H1 (cell line): ENCODE results near the gene AGAP1. TPM values are rescaled to one million over a fixed set of nuclear protein-coding genes. Genes with fewer than 3 reads are reported as not detected.

ENCODE experiments used
- CTCF ChIA-PET: fragments of 300-600 bp; sonication (Branson Sonifier 250); formaldehyde crosslinking; loops from one replicate; lab custom pipeline; 2021; ENCODE audit not compliant: partially characterized antibody; lab: Charles Lee
- POLR2A ChIA-PET: fragments of 300-600 bp; sonication (Branson Sonifier 250); formaldehyde crosslinking; loops from one replicate; lab custom pipeline; 2021; ENCODE audit warnings: inconsistent platforms; ENCODE audit not compliant: partially characterized antibody; lab: Charles Lee
- DNase-seq, 2 experiments: peaks; one replicate each; pipeline versions ENCODE4 v3.0.0 to v3.0.0-alpha.2; 2010 to 2022; ENCODE audit warnings: low spot score in 2 of 2, low read depth in 1 of 2, mixed read lengths in 1 of 2
- FAIRE-seq: peaks from 2 replicates; lab custom pipeline; 2011; peaks lifted over from hg19 to GRCh38; lab: Jason Lieb, UNC
- H2AFZ ChIP-seq: 2 replicates; pipeline ENCODE4 v1.8.1; 2012; ENCODE audit warnings: low read length, inconsistent platforms
- H2AK5ac ChIP-seq: 2 replicates; pipeline ENCODE4 v1.6.1; 2013; ENCODE audit warnings: low read depth, low read length
- H2BK120ac ChIP-seq: replicated peaks from 2 replicates; pipeline ENCODE3; 2013; ENCODE audit warnings: low read depth, low read length, inconsistent platforms
- H2BK12ac ChIP-seq: 2 replicates; pipeline ENCODE4 v1.6.1; 2013; ENCODE audit warnings: low read depth, low read length
- H2BK15ac ChIP-seq: 2 replicates; pipeline ENCODE4 v1.6.1; 2013; ENCODE audit warnings: low read length
- H2BK20ac ChIP-seq: 2 replicates; pipeline ENCODE4 v1.6.1; 2013; ENCODE audit warnings: low read length
- H2BK5ac ChIP-seq: 2 replicates; pipeline ENCODE4 v1.6.1; 2013; ENCODE audit warnings: low read depth, low read length
- H3K14ac ChIP-seq: 2 replicates; pipeline ENCODE4 v1.6.1; 2013; ENCODE audit warnings: inconsistent platforms; ENCODE audit not compliant: insufficient read length
- H3K18ac ChIP-seq: 2 replicates; pipeline ENCODE4 v1.6.1; 2013; ENCODE audit warnings: low read length; ENCODE audit errors: extremely low read depth
- H3K23ac ChIP-seq: 2 replicates; pipeline ENCODE4 v1.6.1; 2013; ENCODE audit warnings: inconsistent platforms; ENCODE audit not compliant: insufficient read length
- H3K23me2 ChIP-seq: 2 replicates; pipeline ENCODE4 v1.6.1; 2013; ENCODE audit warnings: low read depth, low read length
- H3K27ac ChIP-seq: 2 replicates; pipeline ENCODE4 v1.6.1; 2011; ENCODE audit warnings: low read depth, low read length, inconsistent platforms
- H3K27me3 ChIP-seq, 4 experiments: replicated peaks in 1 of 4; 1 replicate in 1 of 4; 2 replicates in 3 of 4; pipeline versions ENCODE4 v1.6.1 to v1.8.1; 2011 to 2013; ENCODE audit warnings: low read length in 3 of 4, mild to moderate bottlenecking in 3 of 4, inconsistent platforms in 2 of 4, mixed read lengths in 2 of 4, moderate library complexity in 1 of 4; ENCODE audit not compliant: control insufficient read depth in 3 of 4, insufficient read depth in 3 of 4; ENCODE audit errors: extremely low read depth in 1 of 4
- H3K36me3 ChIP-seq, 4 experiments: 2 replicates each; pipeline versions ENCODE4 v1.6.1 to v1.8.1; 2011 to 2013; ENCODE audit warnings: mild to moderate bottlenecking in 4 of 4, low read length in 3 of 4, moderate library complexity in 2 of 4, control low read depth in 1 of 4, inconsistent platforms in 1 of 4; ENCODE audit not compliant: insufficient read depth in 4 of 4, control insufficient read depth in 2 of 4
- H3K4ac ChIP-seq: replicated peaks from 2 replicates; pipeline ENCODE3; 2013; ENCODE audit warnings: low read length, low read depth, mixed read lengths, inconsistent platforms; ENCODE audit not compliant: insufficient read length
- H3K4me1 ChIP-seq, 4 experiments: replicated peaks in 1 of 4; 1 replicate in 1 of 4; 2 replicates in 3 of 4; pipeline versions ENCODE4 v1.6.1 to v1.8.1; 2011 to 2013; ENCODE audit warnings: low read length in 3 of 4, inconsistent platforms in 2 of 4, mixed read lengths in 1 of 4; ENCODE audit not compliant: insufficient read depth in 4 of 4, control insufficient read depth in 3 of 4
- H3K4me2 ChIP-seq, 2 experiments: 2 replicates each; pipeline versions ENCODE4 v1.6.1 to v1.8.1; 2011 to 2013; ENCODE audit warnings: low read depth in 2 of 2, low read length in 2 of 2, control low read depth in 1 of 2, inconsistent platforms in 1 of 2, mild to moderate bottlenecking in 1 of 2; ENCODE audit not compliant: insufficient read depth in 1 of 2
- H3K4me3 ChIP-seq, 4 experiments: fragments of 200-600, 300-600 bp in 1 of 4; sonication (generic), shearing (Covaris generic), sonication (Bioruptor Twin) in 1 of 4; 2 replicates each; pipeline versions ENCODE4 v1.5.1 to v1.8.1; 2011 to 2016; ENCODE audit warnings: low read length in 4 of 4, low read depth in 3 of 4, control low read depth in 2 of 4, inconsistent platforms in 2 of 4, mild to moderate bottlenecking in 2 of 4, mixed read lengths in 1 of 4, moderate library complexity in 1 of 4; ENCODE audit not compliant: insufficient read depth in 2 of 4; ENCODE audit errors: extremely low read depth in 1 of 4
- H3K56ac ChIP-seq: replicated peaks from 2 replicates; pipeline ENCODE3; 2013; ENCODE audit warnings: low read depth, mild to moderate bottlenecking, mixed read lengths, low read length, inconsistent platforms; ENCODE audit not compliant: insufficient read length
- H3K79me1 ChIP-seq: 2 replicates; pipeline ENCODE4 v1.6.1; 2013; ENCODE audit warnings: low read depth, low read length, control low read depth
- H3K79me2 ChIP-seq, 2 experiments: 2 replicates each; pipeline versions ENCODE4 v1.6.1 to v1.8.1; 2012 to 2013; ENCODE audit warnings: low read length in 2 of 2, mild to moderate bottlenecking in 2 of 2, inconsistent platforms in 1 of 2; ENCODE audit not compliant: insufficient read depth in 2 of 2, control insufficient read depth in 1 of 2
- H3K9ac ChIP-seq, 4 experiments: replicated peaks in 1 of 4; 1 replicate in 1 of 4; 2 replicates in 3 of 4; pipeline versions ENCODE4 v1.6.1 to v1.8.1; 2011 to 2013; ENCODE audit warnings: low read depth in 3 of 4, low read length in 3 of 4, control low read depth in 2 of 4, mild to moderate bottlenecking in 2 of 4, moderate library complexity in 2 of 4, inconsistent platforms in 1 of 4; ENCODE audit errors: extremely low read depth in 1 of 4
- H3K9me3 ChIP-seq, 2 experiments: 2 replicates each; pipeline versions ENCODE4 v1.6.1 to v1.8.1; 2012 to 2013; ENCODE audit warnings: mild to moderate bottlenecking in 2 of 2, moderate library complexity in 2 of 2, control low read depth in 1 of 2, inconsistent platforms in 1 of 2, low read depth in 1 of 2, low read length in 1 of 2, mixed read lengths in 1 of 2; ENCODE audit not compliant: insufficient read depth in 2 of 2
- H4K20me1 ChIP-seq, 2 experiments: replicated peaks in 1 of 2; 2 replicates each; pipeline versions ENCODE3 to v1.8.1; 2011 to 2013; ENCODE audit warnings: inconsistent platforms in 2 of 2, low read length in 2 of 2, mild to moderate bottlenecking in 1 of 2; ENCODE audit not compliant: insufficient read depth in 2 of 2, control insufficient read depth in 1 of 2
- H4K5ac ChIP-seq: 2 replicates; pipeline ENCODE4 v1.6.1; 2013; ENCODE audit warnings: low read length, low read depth, mixed read lengths, inconsistent platforms; ENCODE audit not compliant: insufficient read length
- H4K8ac ChIP-seq: 2 replicates; pipeline ENCODE4 v1.8.0; 2013; ENCODE audit warnings: mild to moderate bottlenecking, moderate library complexity, low read length, inconsistent platforms; ENCODE audit not compliant: insufficient read depth; ENCODE audit errors: extremely low read depth
- H4K91ac ChIP-seq: replicated peaks from 2 replicates; pipeline ENCODE3; 2013; ENCODE audit warnings: low read length, mixed read lengths, inconsistent platforms; ENCODE audit not compliant: insufficient read length
- WGBS, 2 experiments: shearing (Covaris generic) in 1 of 2; methylation state at CpG; one replicate each; pipeline versions ENCODE4 v1.1.6 to v1.1.7; 2013 to 2015; ENCODE audit warnings: low lambda C conversion rate in 2 of 2, mixed read lengths in 2 of 2, inconsistent platforms in 1 of 2, low coverage in 1 of 2, missing lambda C conversion rate in 1 of 2; ENCODE audit not compliant: insufficient replicate concordance in 2 of 2, insufficient coverage in 1 of 2, insufficient read length in 1 of 2; ENCODE audit errors: extremely low coverage in 1 of 2, missing lambda C conversion rate in 1 of 2; 5-methylcytosine and 5-hydroxymethylcytosine counted together
- polyA plus RNA-seq, 7 experiments: library from polyadenylated mRNA; depleted of rRNA in 3 of 7; stranded (reverse) in 5 of 7; unstranded in 2 of 7; fragments of >200 nt in 5 of 7; fragments of 200-250 nt in 2 of 7; gene quantifications; 1 replicate in 5 of 7; 2 replicates in 1 of 7; 4 replicates in 1 of 7; pipeline versions ENCODE4 v1.2.1 to v1.2.3, GENCODE V29; 2011 to 2013; ENCODE audit warnings: missing spikeins in 2 of 7, mixed read lengths in 2 of 7
- total RNA-seq: library from RNA; stranded (reverse); fragmentation: NEBNext Ultra II Directional; extraction: Animal tissue kit (Norgen Biotek cat#: 25700); gene quantifications from 2 replicates; pipeline ENCODE4 v1.2.1, GENCODE V29; 2021

AGAP1 gene
- total and polyA plus RNA-seq, 2 of the 8 experiments (the other 6 are each of a cell fraction or from before 2014, with no cell fraction given), result 18.1 to 39.4 TPM

DNA sequence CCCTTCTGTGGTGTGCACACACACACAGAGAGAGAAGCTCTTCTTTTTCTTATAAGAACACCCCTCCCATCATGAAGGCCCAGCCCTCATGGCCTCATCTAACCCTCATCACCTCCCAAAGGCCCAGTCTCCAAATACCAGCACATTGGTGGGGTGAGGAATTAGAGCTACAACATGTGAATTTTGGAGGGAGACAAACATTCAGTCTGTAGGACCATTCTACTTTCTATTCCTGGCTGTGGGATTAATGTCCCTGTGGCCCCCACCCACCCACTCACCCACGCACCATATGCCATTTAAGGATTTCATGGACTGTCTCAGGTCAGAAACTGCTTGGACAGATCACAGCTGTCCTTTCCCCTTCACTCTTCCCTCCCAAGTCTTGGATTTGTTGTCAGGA, 484.2 kb downstream of the AGAP1 start:
- H3K9ac ChIP-seq, result no peak overlapping the region
- H3K9me3 ChIP-seq, result no peaks in the 10 kb centered on the region
- no peak overlapping the region for H2AFZ ChIP-seq
- no peak overlapping the region for H2AK5ac ChIP-seq
- H3K23ac ChIP-seq, result no peak overlapping the region
- H4K20me1 ChIP-seq, result no peaks in the 10 kb centered on the region
- no peak overlapping the region for H3K14ac ChIP-seq
- H3K4me3 ChIP-seq, result no peak overlapping the region
- FAIRE-seq, result no peak
- no peaks in the 10 kb centered on the region for H3K4me1 ChIP-seq
- no peak overlapping the region for H2BK120ac ChIP-seq
- H3K79me1 ChIP-seq, result no peaks in the 10 kb centered on the region
- H3K27ac ChIP-seq, result no peak overlapping the region
- no peak overlapping the region for H2BK20ac ChIP-seq
- ChIA-PET CTCF (interaction anchor here (0.6 to 2.3 kb wide), 7 partner anchors 10 to 203 kb away, joined by 3 to 15 read pairs (median 4); no protein-coding TSS in a partner anchor), POLR2A (interaction anchor here (1.5 kb wide), 1 partner anchor 9 kb away, joined by 3 read pairs; no protein-coding TSS in a partner anchor)
- no peak overlapping the region for H4K91ac ChIP-seq
- no peak overlapping the region for H2BK15ac ChIP-seq
- H2BK5ac ChIP-seq, result no peak overlapping the region
- H3K4ac ChIP-seq, result no peak overlapping the region
- 90% methylated on average over 1 of the region's 1 CpG; no CpG with 5 or more reads in 1 of the 2 experiments for WGBS, 2 experiments
- no peak overlapping the region for H3K4me2 ChIP-seq
- no peaks in the 10 kb centered on the region for H3K23me2 ChIP-seq
- no peak overlapping the region for H2BK12ac ChIP-seq
- no peaks in the 10 kb centered on the region for H3K36me3 ChIP-seq
- H4K8ac ChIP-seq, result no peak overlapping the region
- H3K27me3 ChIP-seq, result no peaks in the 10 kb centered on the region
- no peak overlapping the region for H3K56ac ChIP-seq
- H3K18ac ChIP-seq, result no peak overlapping the region
- no peaks in the 10 kb centered on the region for H3K79me2 ChIP-seq
- H4K5ac ChIP-seq, result no peak overlapping the region
- DNase-seq, result no peak
